ENCODE data around the gene VCL.
"Not testable (repeated sequence)": the region's sequence is repeated elsewhere in the genome, so short reads cannot be mapped to it uniquely, and the experiment has no call there.

Gene VCL

DNA sequence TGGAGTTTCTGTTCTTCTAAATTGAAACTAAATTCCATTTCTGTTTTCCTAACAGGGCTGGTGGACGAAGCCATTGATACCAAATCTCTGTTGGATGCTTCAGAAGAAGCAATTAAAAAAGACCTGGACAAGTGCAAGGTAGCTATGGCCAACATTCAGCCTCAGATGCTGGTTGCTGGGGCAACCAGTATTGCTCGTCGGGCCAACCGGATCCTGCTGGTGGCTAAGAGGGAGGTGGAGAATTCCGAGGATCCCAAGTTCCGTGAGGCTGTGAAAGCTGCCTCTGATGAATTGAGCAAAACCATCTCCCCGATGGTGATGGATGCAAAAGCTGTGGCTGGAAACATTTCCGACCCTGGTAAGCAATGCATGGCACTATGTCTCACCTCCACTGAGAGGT is 107.1 kb downstream of the VCL start:
- DNase-seq (ENCODE audit: low read depth in 2 of 2) = no peak

DNA sequence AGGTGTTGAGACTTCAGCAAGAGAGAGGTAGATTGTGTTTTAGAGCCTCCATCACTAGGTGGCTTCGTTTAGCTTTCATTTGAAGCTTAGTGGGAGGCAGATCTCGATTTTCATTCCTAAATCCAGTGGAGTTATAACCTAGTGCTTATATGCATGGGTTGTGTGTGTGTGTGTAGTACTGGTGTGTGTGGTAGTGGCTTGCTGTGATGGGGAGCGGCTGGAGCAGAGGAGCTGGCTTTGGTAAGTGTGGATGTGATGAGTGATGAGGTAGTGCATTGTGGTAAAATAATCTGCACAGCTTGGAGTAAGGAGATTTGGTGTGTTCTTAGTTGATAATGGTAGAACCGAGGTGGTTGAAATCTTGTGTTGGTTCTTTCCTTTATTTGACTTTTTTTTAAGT is 109.5 kb downstream of the VCL start:
- no peak for DNase-seq (ENCODE audit: low read depth in 2 of 2)

DNA sequence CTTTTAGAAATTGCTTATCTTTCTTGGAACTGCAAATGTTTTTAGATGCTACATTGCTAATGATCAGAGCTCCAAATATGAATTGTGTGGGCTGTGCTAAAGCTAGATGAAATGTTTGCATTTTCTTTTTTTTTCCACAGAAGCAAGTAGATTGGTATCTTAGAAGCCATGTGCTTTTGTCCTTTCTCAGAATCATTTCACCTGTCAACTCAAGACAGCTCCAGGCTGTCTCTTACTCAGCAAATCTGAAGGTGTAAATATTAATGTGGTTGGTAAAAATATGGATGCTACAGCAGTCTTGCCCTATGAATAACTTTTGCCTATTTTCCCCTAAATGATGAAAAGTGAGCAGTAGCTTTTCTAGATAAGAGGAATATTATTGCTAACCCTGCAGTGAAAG is 111.5 kb downstream of the VCL start:
- no peak for DNase-seq (ENCODE audit: low read depth in 2 of 2)

DNA sequence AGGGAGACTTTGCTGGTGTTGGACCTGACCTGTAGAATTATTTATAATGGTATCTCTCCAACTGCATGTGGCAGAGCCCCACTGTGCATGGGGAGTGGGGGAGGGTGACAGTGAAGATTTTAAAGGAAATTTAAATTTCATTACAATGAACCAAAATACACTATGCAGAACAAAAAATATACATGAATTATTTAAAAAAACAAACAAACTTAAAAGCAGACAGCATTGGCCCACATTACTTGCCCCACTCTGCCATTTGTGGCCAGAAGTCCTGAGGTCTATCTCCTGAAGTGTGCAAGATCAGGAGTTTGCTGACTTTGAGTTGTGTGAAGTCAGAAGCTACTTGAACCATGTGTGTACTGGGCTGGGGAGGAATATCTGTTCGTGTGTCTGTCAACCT is 112.2 kb downstream of the VCL start:
- DNase-seq (ENCODE audit: low read depth in 2 of 2) = no peak

DNA sequence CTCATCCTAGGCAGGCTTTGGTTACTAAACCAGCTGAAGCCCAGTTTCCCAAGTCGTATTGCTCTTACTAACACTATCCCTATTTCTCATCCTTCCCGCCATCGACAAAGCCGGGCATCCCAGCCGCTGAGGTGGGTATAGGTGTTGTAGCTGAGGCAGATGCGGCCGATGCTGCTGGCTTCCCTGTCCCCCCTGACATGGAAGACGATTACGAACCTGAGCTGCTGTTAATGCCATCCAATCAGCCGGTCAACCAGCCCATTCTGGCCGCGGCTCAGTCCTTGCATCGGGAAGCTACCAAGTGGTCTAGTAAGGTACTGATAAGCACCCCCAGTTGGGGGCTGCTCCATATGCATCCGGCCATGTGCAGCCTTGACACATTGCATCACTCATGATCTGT is 113.9 kb downstream of the VCL start:
- DNase-seq (ENCODE audit: low read depth in 2 of 2) = no peak

DNA sequence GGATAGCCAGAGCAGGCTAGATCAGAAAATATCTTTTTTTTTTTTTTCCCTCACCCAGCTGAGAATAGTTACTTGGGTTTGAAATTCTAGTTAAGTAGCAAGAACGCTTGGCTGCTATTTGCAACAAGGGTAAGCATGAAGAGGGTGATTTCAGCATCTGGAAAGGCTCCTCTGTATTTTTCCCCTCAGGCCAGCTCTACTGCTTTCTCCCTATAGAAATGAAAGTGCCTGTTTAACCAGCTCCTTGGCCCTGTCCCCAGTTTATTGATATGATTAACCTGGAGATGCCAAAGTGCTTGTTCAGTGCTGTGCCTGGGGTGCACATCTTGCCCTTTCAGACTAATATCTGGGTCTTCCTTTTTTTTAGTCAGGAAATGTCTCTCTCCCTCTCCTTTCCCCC is 115.6 kb downstream of the VCL start:
- DNase-seq (ENCODE audit: low read depth in 2 of 2) = no peak

DNA sequence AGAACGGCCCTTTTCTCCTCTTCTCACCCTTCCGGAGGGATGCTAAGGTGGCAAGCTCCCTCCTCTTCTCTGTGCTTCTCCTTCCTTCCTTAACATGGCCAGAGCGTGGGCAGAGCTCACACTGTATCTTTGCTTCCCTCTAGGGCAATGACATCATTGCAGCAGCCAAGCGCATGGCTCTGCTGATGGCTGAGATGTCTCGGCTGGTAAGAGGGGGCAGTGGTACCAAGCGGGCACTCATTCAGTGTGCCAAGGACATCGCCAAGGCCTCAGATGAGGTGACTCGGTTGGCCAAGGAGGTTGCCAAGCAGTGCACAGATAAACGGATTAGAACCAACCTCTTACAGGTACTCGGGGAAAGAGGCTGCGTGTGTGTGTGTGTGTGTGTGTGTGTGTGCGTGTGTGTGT is 116.1 kb downstream of the VCL start:
- no peak for DNase-seq (ENCODE audit: low read depth in 2 of 2)

DNA sequence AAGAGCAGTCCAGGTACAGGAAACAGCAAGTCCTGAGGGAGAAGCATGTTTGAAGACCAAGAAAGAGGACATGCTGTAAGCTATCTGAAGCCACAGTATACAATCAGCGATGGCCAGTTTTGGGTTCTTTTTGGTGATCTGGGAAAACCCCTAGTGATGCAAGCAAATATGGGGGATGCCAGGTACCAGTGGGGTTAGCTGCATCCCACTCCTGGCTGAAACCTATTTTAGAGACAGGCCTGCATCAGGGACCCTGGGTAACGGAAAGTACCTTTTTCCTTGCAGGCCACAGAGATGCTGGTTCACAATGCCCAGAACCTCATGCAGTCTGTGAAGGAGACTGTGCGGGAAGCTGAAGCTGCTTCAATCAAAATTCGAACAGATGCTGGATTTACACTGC is 119.8 kb downstream of the VCL start:
- no peak for DNase-seq (ENCODE audit: low read depth in 2 of 2)

DNA sequence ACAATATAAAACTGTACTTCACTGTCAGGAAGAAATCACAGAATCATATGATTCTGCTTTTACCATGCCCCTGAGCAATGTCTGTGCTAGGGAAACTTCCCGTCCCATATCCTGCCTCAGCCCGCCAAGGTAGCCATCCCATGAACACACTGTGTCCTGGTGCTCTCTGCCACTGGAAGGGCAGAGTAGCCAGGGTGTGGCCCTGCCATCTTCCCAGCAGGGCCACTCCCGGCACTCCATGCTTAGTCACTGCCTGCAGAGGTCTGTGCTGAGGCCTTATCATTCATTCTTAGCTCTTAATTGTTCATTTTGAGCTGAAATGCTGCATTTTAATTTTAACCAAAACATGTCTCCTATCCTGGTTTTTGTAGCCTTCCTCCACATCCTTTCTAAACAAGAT is 120.9 kb downstream of the VCL start:
- no peak for DNase-seq (ENCODE audit: low read depth in 2 of 2)

DNA sequence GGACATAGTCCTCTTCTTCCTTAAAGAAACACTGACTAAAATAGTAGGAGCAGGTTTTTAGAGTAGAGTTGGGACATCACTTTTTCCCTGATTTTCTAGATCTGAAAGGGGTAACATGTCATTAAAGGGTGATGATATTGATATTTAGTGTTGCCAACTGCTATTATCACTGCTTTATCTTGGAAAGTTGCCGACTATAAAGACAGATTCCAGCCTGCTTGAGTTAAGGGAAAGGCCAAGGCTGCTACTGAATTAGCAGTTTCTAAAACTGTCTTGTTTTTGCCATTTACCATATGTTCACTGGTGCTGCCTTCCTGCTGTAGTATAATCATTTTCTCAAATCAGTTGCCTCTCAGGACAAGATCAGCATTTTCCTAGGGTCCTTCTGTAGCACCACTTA is 123.0 kb downstream of the VCL start:
- no peak for DNase-seq (ENCODE audit: low read depth in 2 of 2)

DNA sequence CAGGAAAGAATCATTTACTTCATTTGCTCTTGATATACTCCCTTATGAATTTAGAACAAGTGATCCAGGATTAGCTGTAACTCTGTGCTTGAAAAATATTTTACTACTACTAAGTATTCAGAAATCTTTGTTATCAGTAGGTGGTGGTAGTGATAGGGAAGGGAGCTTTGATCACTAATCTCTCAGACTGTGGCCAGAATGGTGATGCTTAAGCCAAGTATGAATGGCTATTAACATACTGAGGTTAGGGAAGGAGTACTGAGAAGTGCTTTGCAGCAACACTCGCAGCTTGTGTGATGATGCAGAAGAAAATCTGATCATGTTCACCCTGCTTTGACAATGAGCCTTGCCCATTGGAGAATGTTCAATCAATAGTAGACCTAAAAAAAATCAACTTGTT is 123.5 kb downstream of the VCL start:
- no peak for DNase-seq (ENCODE audit: low read depth in 2 of 2)

DNA sequence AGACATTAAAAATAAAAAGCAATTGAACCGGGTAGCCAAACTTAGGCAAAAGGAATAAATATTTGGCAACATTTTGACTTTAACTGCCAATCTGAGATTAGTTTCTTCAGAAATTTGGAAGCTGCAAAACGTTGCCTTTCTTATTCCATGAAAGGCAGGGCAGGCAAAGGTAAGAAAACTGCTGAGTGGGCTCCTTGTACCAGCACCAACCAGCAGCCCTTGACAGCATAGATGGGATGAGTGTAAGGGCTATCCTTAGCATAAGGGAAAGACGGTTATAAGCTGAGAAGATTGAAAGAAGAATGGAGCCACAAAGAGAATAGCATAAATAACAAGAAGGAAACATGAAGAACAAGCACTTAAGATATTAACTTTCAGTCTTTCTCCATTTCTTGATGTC is 124.1 kb downstream of the VCL start:
- no peak for DNase-seq (ENCODE audit: low read depth in 2 of 2)

DNA sequence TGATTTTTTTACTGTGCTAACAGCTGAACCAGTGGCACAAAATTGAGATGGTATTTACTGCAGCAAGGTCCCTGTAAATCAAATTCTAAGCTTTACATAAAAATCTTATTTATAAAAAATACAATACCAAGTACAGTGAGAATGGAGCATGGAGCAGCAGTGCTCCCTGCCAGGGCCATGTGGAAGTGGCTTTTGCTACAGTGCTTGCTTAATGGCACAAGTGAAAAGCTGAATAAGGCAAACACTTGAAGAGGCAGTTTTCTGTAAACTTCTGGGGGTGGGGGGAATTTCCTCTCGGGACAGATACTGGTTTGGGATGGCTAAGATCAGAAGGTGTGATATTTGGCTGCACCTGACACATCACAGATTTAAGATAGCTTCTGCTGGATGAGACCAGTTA is 125.2 kb downstream of the VCL start:
- DNase-seq (ENCODE audit: low read depth in 2 of 2) = no peak

DNA sequence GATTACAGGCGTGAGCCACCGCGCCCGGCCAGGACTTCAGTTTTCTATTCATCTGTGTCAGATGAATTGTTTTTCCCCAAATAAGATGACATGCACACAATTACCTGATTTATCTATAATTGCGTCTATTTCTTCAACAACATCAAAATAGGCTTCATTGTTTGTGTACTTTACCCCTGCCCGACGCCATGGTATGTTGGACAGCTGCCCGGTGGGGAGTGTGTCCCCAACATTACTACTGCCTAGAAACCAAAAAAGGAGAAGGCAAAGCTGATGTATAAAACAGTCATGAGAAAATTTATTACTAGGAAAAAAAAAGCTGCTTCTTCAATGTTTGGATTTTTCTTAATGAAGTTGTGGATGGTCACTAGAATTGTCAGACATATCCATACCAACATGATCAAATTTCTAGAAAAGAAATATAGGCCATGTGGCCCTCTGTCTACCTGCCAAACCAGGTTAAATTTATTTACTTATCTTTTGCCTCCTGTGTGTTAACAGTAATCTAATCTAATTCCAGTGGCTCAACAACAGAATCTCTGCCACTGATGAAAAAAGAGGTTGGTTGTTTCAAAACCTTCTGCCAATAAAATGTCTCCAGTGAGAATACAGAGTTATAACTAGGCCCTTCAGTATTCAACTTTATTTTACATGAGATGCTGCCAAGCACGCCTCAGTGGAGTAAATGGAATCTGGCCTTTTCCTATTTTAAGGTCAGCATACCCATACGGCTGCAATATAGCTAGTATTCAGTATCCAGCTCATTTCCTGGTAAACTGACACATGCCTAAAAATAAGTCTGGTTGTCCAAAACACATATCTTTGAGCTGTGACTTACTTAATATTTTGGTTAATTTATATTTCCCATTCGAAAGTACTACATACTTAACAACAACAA is 136.3 kb downstream of the VCL start:
- no peak for DNase-seq (ENCODE audit: low read depth in 2 of 2)

DNA sequence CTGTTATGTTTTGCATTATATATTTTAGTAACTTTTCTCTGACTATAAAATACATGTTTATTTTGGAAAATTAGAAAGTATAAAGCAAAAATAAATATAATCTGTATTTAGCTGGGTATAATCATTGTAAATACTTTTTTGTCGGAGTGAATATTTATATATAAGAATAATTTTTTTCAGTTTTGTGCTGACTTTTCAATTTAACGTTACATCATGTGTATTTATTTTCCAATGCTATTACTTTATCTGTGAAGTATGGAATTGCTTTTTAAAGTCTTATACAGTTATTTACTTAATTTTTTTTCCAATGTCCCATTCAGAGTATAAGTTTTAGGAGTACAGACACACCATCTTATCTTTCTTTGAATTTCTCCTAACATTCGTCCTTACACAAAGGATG is 137.5 kb downstream of the VCL start:
- no peak for DNase-seq (ENCODE audit: low read depth in 2 of 2)

DNA sequence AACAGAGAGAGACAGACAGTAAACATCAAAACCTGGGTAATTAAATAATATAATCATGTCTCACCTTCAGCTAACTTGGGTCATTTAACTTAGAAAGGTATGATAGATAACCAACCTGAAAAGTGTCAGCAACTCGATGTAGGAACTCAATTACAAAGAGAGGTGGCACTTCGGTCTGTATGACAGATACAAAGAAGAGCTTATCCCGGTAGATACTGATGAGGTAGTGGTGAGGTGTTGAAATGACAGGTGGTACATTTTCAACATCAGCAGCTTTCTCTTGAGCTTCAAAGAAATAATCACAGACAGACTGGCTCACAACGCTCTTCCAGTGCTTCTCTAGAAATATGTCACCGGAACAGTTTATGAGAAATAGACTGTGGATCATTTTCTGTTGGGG is 140.1 kb downstream of the VCL start:
- DNase-seq (ENCODE audit: low read depth in 2 of 2) = no peak

DNA sequence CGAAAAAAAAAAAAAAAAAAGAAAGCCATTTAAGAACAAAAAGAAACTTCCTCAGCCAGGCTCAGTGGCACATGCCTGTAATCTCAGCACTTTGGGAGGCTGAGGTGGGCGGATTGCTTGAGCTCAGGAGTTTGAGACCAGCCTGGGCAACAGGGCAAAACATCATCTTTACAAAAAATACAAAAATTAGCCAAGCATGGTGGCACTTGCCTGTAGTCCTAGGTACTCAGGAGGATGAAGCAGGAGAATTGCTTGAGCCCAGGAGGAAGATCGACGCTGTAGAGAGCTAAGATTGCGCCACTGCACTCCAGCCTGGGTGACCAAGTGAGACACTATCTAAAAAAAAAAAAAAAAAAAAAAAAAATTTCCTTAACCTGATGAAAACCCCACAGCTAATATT is 140.7 kb downstream of the VCL start:
- not testable (repeated sequence) for DNase-seq (ENCODE audit: low read depth in 2 of 2)

DNA sequence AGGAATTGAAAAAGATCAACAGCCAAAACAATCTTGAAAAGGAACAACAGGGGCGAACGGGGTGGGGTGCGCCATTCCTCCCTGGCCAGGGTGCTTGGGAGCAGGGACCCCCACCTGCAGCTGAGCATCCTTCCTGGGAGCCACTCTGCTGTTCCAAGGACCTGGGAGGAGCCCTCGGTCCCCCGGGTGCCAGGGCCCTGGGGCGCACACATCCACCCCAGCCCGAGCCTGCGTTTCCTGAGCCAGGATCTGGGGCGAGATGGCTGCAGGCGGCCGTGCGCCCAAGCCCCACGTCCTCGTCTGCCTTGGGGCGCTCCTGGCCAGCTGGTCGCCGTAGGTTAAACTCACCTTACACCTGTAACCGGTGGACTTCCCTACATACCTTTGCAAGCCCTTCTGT is 142.1 kb downstream of the VCL start:
- no peak for DNase-seq (ENCODE audit: low read depth in 2 of 2)

DNA sequence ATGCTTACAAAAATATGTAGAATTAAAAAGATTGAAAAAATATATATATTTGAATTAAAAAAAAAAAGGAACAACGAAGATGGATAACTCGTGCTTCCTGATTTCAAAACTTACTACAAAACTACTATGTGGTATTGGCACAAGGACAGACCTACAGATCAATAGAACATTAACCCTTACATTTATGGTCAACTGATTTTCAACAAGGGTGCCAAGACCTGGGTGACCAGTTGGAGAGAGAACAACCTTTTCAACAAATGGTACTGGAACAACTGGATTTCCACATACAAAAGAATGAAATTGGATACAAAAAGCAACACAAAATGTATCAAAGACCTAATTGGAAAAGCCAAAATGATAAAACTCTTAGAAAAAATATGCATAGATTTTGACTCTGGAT is 142.6 kb downstream of the VCL start:
- no peak for DNase-seq (ENCODE audit: low read depth in 2 of 2)

DNA sequence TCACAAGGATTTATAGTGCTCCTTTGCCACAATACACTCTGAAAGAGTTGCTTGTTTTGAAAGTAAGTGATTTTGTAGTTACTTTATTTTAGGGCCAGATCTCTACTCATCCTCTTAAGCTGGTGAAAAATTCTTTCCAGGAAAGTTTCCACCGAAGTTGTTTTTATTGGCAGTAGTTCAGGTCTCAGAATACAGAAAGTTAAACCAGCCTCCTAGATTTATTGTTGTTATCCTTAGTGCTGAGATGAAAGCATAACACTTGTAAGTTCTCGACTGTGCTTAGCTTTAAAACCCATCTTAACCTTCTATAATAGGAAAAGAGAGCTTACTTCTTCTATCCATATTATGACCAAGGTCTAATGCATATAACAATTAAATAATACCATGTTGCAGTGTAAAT is 147.2 kb downstream of the VCL start:
- DNase-seq (ENCODE audit: low read depth in 2 of 2) = no peak

DNA sequence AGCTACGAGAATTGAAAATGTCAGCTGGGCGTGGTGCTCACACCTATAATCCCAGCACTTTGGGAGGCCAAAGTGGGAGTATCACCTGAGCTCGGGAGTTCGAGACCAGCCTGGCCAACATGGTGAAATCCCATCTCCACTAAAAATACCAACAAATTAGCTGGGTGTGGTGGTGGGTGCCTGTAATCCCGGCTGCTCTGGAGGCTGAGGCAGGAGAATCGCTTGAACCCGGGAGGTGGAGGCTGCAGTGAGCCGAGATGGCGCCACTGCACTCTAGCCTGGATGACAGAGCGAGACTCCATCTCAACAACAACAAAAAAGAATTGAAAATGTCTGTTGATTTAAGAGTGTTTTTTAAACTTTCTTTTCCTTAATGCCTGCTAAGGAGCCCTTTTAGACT is 149.1 kb downstream of the VCL start:
- not testable (repeated sequence) for DNase-seq (ENCODE audit: low read depth in 2 of 2)

DNA sequence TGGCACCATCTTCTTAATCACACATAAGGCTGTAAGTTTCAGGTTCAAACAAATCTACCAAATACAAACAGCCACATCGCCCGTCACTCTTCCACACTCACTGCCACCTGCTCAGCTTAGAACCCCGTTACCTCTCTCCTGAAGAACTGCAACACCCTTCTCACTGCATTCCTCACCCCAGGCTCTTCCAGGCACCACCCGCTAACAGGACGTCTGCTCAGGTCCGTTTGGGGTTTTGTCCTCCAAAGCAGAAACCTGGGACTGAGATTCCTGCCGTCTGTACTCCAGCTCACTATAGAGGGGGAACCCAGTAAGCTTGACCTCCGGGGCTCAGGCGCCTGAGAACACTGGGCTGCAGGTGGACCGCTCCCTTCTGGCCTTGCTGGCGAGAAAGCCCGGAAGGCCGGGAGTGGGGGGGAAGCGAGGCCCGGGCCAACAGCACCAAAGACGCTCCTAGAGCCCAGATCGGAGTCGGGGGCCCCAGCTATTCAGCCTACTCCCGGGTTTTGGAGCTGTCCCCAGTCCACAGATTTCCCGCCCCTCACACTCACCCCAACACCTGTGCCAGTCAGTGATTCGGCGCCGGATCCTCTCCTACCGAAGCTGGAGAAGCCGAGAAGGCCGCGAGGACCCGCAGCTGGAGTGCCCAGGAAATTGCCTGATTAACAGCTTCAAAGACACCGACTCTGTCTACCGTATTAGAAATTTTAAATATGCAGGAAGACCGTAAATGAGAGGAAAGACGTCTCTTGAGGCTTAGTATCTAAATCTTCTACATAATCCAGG is 152.5 kb downstream of the VCL start, which contains the start of gene AP3M1:
Gene AP3M1, minus strand, starts transcription at position 625 of the 786 bp plus-strand sequence. CDS start 12,449 bp downstream, outside the sequence.
- peak; percentile 70 to 71 for DNase-seq (ENCODE audit: low read depth in 2 of 2)
